ENCODE results near the gene C3orf52. TPM values are rescaled to one million over a fixed set of nuclear protein-coding genes. Genes with fewer than 3 reads are reported as not detected.
A peak's percentile ranks its signal among the peaks of the same experiment; 100 is the strongest.

Gene C3orf52
- total and polyA plus RNA-seq, 10 of the 15 experiments (the other 5 are each of a cell fraction or from before 2014, with no cell fraction given), result 0.15 to 1.9 (median 0.73) TPM

GRCh38 chr3:112134335-112135124 lies 48.3 kb downstream of the C3orf52 start:
- ATAC-seq, result peak; percentile 1; the same call in 2 of the 3 replicates
- 62% methylated on average over 8 of the region's 8 CpGs for WGBS (ENCODE audit: insufficient coverage, insufficient replicate concordance, low lambda C conversion rate, missing lambda C conversion rate)
- TF ChIP-seq CBFB (IDR thresholded peaks at IDR 0.05; ENCODE audit: low read depth) (no peak), CEBPB (IDR thresholded peaks at IDR 0.05; ENCODE audit: borderline replicate concordance in 1 of 2, low read depth in 2 of 2, low read length in 2 of 2) (no peak), MXI1 (IDR thresholded peaks at IDR 0.05; ENCODE audit: low read depth, low read length) (no peak), USF1 (IDR thresholded peaks at IDR 0.05; ENCODE audit: borderline replicate concordance, extremely low read length, insufficient read depth, low read depth, low read length) (no peak), RELA (IDR thresholded peaks at IDR 0.05; ENCODE audit: borderline replicate concordance, partially characterized antibody) (peak; percentile 16), TBL1XR1 (IDR thresholded peaks at IDR 0.05; ENCODE audit: low read depth, low read length) (no peak), LARP7 (IDR thresholded peaks at IDR 0.05) (no peak), NFYA (IDR thresholded peaks at IDR 0.05; ENCODE audit: borderline replicate concordance, low read depth, low read length) (no peak), HDGF (IDR thresholded peaks at IDR 0.05) (no peak), CHD1 (IDR thresholded peaks at IDR 0.05; ENCODE audit: low read depth, low read length) (0 out of 2 replicates have a peak, but pooled peaks have one; percentile 66), MLLT1 (IDR thresholded peaks at IDR 0.05) (peak; percentile 90), CBX3 (IDR thresholded peaks at IDR 0.05; ENCODE audit: borderline replicate concordance, low read depth) (no peak), ZNF592 (IDR thresholded peaks at IDR 0.05) (peak; percentile 15; the same call in 1 of the 2 replicates), ZNF217 (IDR thresholded peaks at IDR 0.05) (peak; percentile 74; the same call in 1 of the 2 replicates), PAX5 (IDR thresholded peaks at IDR 0.05; ENCODE audit: borderline replicate concordance, low read depth, low read length) (peak; percentile 38; the same call in 1 of the 2 replicates), IKZF1 (conservative IDR thresholded peaks at IDR 0.05) (peak; percentile 59; the same call in 1 of the 2 replicates), TARDBP (IDR thresholded peaks at IDR 0.05; ENCODE audit: borderline replicate concordance) (no peak)

More at GRCh38 chr3:112134335-112135124, 48.3 kb downstream of the C3orf52 start:
- Histone ChIP-seq H3K4me3 (no peak overlapping the region; the same call in 1 of the 2 replicates), H3K27me3 (replicated peaks in 1 of 2; ENCODE audit: control insufficient read depth in 2 of 2, insufficient read depth in 2 of 2, low read length in 1 of 2) (no peaks in the 10 kb centered on the region), H3K27ac (ENCODE audit: control insufficient read depth, insufficient read depth) (peak overlapping the region; percentile 99), H3K4me2 (ENCODE audit: control insufficient read depth, insufficient read depth) (peak overlapping the region; percentile 64), H3K9ac (ENCODE audit: control insufficient read depth, insufficient read depth, low read length) (peak overlapping the region; percentile 56), H3K79me2 (ENCODE audit: control insufficient read depth, insufficient read depth, low read length) (peaks cover 57% of the 10 kb centered on the region), H3K4me1 (ENCODE audit: control insufficient read depth, insufficient read depth, low read length) (peaks cover 50% of the 10 kb centered on the region), H2AFZ (ENCODE audit: control insufficient read depth, low read depth, low read length) (no peak overlapping the region), H4K20me1 (ENCODE audit: control insufficient read depth, insufficient read depth) (no peaks in the 10 kb centered on the region), H3K9me3 (replicated peaks; ENCODE audit: control insufficient read depth, insufficient read depth, low read length) (no peaks in the 10 kb centered on the region), H3K36me3 (ENCODE audit: control insufficient read depth in 2 of 2, insufficient read depth in 2 of 2, low read length in 1 of 2) (peaks cover 0 to 2% of the 10 kb centered on the region in 2 experiments; a peak in 1 of 4 replicates)
- SMC1A ChIA-PET (ENCODE audit: uncharacterized antibody, unreplicated experiment), result interaction anchor here (2.6 to 18.5 kb wide), 9 partner anchors 9 to 386 kb away, joined by 8 to 489 read pairs (median 43); partner anchors contain the start of genes BTLA, CD200 and SLC9C1
- no TSS peak for BruUV-seq (replicated peaks)
- POLR2A ChIA-PET, result interaction anchor here (0.6 to 12.8 kb wide), 5 partner anchors 11 to 379 kb away, joined by 3 to 345 read pairs (median 3); partner anchors contain the start of gene CD200
- CTCF ChIA-PET, result interaction anchor here (1.1 to 18.1 kb wide), 4 partner anchors 17 to 355 kb away, joined by 3 to 226 read pairs (median 118); partner anchors contain the start of gene SLC9C1
- in situ Hi-C loops (cut with MboI), result loop anchor here (5.0 kb wide), 1 partner anchor 158 kb away; the partner anchor contains the start of gene SLC9C1
- intact Hi-C loops (cut with micrococcal nuclease; ENCODE audit: unreplicated experiment), result loop anchor here (10.0 kb wide), 1 partner anchor 360 kb away; the partner anchor contains the start of gene BTLA
- RAD21 ChIA-PET (ENCODE audit: unreplicated experiment), result interaction anchor here (0.7 to 17.9 kb wide), 10 partner anchors 9 to 364 kb away, joined by 3 to 457 read pairs (median 14); partner anchors contain the start of gene SLC9C1
- no peak for DNase-seq (ENCODE audit: low read depth, low spot score)
- no peak for FAIRE-seq
